ENCODE data around the gene RAD51D.

The RAD51D gene

DNA sequence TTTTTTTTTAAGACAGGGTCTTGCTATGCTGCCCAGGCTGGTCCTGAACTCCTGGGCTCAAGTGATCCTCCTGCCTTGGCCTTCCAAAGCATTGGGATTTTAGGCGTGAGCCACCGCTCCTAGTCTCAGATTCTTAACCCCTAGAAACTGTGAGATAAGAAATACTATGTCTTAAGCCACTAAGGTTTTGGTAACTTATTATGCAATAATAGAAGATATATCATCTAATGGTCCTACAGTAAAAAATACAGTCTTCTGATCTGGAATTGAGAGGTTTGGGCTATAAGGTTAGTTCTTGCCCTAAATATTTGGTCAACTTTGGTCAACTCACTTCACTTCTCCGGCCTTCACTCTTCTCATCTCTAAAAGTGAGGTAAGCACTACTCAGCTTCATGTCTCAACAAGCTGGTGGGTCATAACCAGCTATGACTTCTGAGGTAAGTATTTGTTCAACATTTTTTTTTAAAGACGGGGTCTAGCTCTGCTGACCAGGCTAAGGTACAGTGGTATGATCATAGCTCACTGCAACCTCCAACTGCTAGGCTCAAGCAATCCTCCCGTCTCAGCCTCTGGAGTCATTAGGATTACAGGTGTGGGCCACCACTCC is 14.7 kb downstream of the RAD51D start:
- in situ Hi-C loops (cut with HindIII; ENCODE audit: low pct_ligation_motif_present, low sequenced_read_pairs), result no loop called here
- H3K36me3 ChIP-seq (replicated peaks), result peaks cover 20% of the 10 kb centered on the region
- no peak for TF ChIP-seq CTCF (IDR thresholded peaks at IDR 0.05; ENCODE audit: low read depth, low read length, missing control alignments)

DNA sequence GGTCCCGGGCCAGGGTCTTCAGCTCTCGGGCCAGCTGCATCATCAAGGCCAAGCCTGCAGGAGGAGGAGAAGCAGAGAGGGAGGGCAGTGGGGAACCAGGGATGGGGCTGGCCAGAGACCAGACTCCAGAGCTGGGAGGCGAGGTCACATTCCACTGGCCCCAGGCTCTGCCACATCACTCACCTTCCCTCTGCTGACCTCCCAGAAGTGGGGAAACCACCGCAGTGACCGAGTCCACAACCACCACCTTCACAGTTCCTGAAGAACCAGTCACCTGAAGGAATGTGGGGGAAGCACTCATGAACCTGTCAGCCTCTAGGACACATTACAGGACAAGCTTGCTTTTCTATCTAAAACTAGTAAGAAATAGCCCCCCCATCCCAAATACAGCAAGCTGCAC is 16.4 kb downstream of the RAD51D start:
- peaks cover 20% of the 10 kb centered on the region for H3K36me3 ChIP-seq (replicated peaks)
- no peak for TF ChIP-seq CTCF (IDR thresholded peaks at IDR 0.05; ENCODE audit: low read depth, low read length, missing control alignments)
- in situ Hi-C loops (cut with HindIII; ENCODE audit: low pct_ligation_motif_present, low sequenced_read_pairs), result no loop called here
- no peak overlapping the region for H3K4me3 ChIP-seq (ENCODE audit: low read depth, low read length)
- H3K27ac ChIP-seq, result no peak overlapping the region
- H3K27me3 ChIP-seq (replicated peaks), result no peaks in the 10 kb centered on the region
- no peak for DNase-seq

More for the DNA sequence above, 14.7 kb downstream of the RAD51D start:
- Histone ChIP-seq H3K27me3 (replicated peaks) (no peaks in the 10 kb centered on the region), H3K4me3 (ENCODE audit: low read depth, low read length) (no peak overlapping the region), H3K27ac (no peak overlapping the region)
- DNase-seq, result no peak

- H3K27ac ChIP-seq, result no peak overlapping the region
- no peak overlapping the region for H3K4me3 ChIP-seq (ENCODE audit: low read depth, low read length)
- H3K27me3 ChIP-seq (replicated peaks), result no peaks in the 10 kb centered on the region
- TF ChIP-seq CTCF (IDR thresholded peaks at IDR 0.05; ENCODE audit: low read depth, low read length, missing control alignments), result no peak
- peaks cover 20% of the 10 kb centered on the region for H3K36me3 ChIP-seq (replicated peaks)
- no peak for DNase-seq
- in situ Hi-C loops (cut with HindIII; ENCODE audit: low pct_ligation_motif_present, low sequenced_read_pairs), result no loop called here
Observed at GRCh38 chr17:35101725-35102124, 17.9 kb downstream of the RAD51D start.

DNA sequence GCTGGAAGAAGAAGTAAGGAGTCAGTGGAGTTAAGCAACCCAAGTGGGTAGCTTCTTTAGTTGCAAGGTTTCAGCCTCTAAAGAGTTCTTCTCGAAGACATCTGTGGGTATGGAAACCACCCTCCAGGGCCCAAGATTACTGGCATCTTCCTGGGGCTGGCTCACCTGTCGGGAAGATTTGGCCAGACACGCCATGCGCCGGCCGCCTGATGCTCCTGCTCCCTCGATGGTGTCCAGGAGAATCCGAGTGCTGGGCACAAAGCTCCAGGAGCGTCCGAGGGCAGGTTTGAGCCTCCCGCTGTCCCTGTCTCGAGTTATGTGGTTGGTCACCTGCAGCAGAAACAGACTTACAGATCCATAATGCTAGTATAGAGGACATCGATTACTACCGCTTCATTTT is 18.6 kb downstream of the RAD51D start:
- in situ Hi-C loops (cut with HindIII; ENCODE audit: low pct_ligation_motif_present, low sequenced_read_pairs), result no loop called here
- peaks cover 15% of the 10 kb centered on the region for H3K36me3 ChIP-seq (replicated peaks)
- no peak for TF ChIP-seq CTCF (IDR thresholded peaks at IDR 0.05; ENCODE audit: low read depth, low read length, missing control alignments)
- H3K27me3 ChIP-seq (replicated peaks), result no peaks in the 10 kb centered on the region
- no peak overlapping the region for H3K4me3 ChIP-seq (ENCODE audit: low read depth, low read length)
- no peak overlapping the region for H3K27ac ChIP-seq
- no peak for DNase-seq

DNA sequence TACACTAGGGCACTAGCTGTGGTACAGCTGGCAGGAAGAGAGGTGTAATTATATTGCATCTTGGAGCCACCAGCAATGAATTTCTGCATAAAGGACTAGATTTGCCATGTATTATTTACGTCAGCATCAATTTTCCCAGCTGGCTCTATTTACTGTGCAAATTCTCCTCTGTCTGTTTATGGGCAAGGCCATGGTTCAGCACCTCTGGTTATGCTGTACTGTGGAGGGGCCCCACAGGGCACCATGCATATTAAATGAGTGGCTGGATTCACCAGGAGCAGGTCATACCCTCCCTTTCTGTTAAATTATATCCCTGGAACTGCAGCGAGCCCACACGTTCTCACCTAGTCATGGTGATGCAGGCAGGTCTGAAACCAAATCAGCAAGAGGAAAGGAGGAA is 19.8 kb downstream of the RAD51D start:
- in situ Hi-C loops (cut with HindIII; ENCODE audit: low pct_ligation_motif_present, low sequenced_read_pairs), result no loop called here
- DNase-seq, result no peak
- H3K27ac ChIP-seq, result no peak overlapping the region
- no peak for TF ChIP-seq CTCF (IDR thresholded peaks at IDR 0.05; ENCODE audit: low read depth, low read length, missing control alignments)
- no peak overlapping the region for H3K4me3 ChIP-seq (ENCODE audit: low read depth, low read length)
- H3K36me3 ChIP-seq (replicated peaks), result peaks cover 8% of the 10 kb centered on the region
- no peaks in the 10 kb centered on the region for H3K27me3 ChIP-seq (replicated peaks)

DNA sequence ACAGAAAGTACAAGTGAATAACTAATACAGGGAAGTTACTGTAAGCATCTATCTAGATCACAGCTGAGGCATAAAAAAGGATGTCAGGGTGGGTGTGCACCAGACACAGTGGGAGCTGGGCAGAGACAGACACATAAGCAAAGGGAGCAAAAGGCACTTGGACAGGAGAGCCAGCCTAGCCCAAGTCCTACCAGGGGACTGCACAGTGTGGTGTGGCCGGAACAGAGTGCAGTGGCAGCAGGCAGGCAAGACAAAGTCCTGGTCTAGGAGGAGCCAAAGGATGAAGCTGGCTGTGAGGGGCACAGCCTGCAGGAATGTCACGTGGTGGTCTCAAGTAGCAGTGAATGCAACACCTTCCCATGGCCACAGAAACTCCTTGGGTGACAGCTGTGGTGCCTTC is 21.9 kb downstream of the RAD51D start:
- Histone ChIP-seq H3K27me3 (replicated peaks) (no peaks in the 10 kb centered on the region), H3K27ac (no peak overlapping the region), H3K36me3 (replicated peaks) (peaks cover 8% of the 10 kb centered on the region), H3K4me3 (ENCODE audit: low read depth, low read length) (no peak overlapping the region)
- in situ Hi-C loops (cut with HindIII; ENCODE audit: low pct_ligation_motif_present, low sequenced_read_pairs), result no loop called here
- DNase-seq, result no peak
- TF ChIP-seq CTCF (IDR thresholded peaks at IDR 0.05; ENCODE audit: low read depth, low read length, missing control alignments), result no peak
